Left cardiac atrium (tissue), 4 donors: ENCODE data around the gene IRF5. TPM values are rescaled to one million over a fixed set of nuclear protein-coding genes. Genes with fewer than 3 reads are reported as not detected.
"Not testable (repeated sequence)": the region's sequence is repeated elsewhere in the genome, so short reads cannot be mapped to it uniquely, and the experiment has no call there.

Experiments used
- ATAC-seq, 2 donors: fragments of 200-7000 bp; cut with Tn5 transposase; one replicate each; pipeline ENCODE4 v1.9.1; 2020; ENCODE audit warnings: mild to moderate bottlenecking in 2 of 2, moderate library complexity in 2 of 2
- DNase-seq: peaks from one replicate; pipeline ENCODE4 v3.0.0-alpha.2; 2020
- intact Hi-C, 2 donors: fragments of 100-400 bp; cut with DNase I; formaldehyde crosslinking; loops; one replicate each; pipeline versions ENCODE4 v1.14.1 to v1.15.1; 2022 to 2023
- total RNA-seq, 2 donors: library from RNA; stranded (reverse); fragmentation: NEBNext Ultra II Directional; extraction: Animal tissue kit (Norgen Biotek cat#: 25700); gene quantifications; one replicate each; pipeline ENCODE4 v1.2.1, GENCODE V29; 2021
- donor health status: DM: no; HTN: yes; CAD: no.
- donor health status: DM: no; HTN: yes; CAD: no; lungs with severe emphysema.
- donor health status: DM: yes; HTN: yes; CAD: no.
- donor health status: Dilated cardiomyopathy.

Gene IRF5
- total RNA-seq, 2 donors from 2014 or later, result 4.6 to 5.6 TPM

DNA sequence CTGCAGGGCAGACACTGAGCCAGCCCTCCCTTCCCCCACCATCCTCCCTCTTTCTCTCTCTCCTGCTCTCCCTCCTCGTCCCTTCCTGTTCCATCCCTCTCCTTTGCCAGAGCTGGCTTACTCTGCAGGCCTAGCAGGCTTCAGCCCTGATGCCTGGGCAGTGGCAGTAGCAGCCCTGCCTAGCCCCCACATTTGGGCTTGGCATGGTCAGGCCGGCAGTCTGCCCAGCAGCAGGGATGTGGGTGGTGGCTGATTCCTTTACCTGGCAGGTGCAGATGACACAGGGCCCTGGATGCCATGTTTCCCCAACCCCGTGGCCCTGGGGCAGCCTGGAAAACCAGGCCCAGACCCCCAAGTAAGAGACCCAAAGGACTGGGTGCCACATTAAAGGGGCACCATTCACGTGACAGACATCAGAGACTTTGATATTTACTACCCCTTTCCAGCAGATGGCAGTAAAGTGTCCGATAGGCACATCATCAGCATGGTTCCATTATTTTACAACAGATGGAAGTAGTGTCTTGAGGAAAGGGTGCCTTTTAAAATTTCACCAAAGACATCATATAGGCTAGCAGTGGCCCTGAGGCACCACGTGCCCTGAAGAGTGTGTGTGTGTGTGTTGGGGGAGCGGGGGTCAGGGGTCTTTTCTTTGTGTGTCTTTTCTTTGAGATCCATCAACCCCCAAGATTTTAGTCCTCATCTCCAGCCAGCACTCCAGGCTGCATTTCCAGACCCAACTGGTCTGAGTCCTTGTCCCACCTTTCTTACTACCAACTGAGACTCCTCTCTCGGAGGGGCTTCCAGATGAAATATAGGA, 33.1 kb upstream of the IRF5 start:
- intact Hi-C loops, result loop anchor here (1.0 to 5.0 kb wide), 2 partner anchors 187 to 188 kb away; no protein-coding TSS in a partner anchor
- ATAC-seq, result peak in 1 of 2 donors; percentile 45
- DNase-seq, result peak; percentile 12

DNA sequence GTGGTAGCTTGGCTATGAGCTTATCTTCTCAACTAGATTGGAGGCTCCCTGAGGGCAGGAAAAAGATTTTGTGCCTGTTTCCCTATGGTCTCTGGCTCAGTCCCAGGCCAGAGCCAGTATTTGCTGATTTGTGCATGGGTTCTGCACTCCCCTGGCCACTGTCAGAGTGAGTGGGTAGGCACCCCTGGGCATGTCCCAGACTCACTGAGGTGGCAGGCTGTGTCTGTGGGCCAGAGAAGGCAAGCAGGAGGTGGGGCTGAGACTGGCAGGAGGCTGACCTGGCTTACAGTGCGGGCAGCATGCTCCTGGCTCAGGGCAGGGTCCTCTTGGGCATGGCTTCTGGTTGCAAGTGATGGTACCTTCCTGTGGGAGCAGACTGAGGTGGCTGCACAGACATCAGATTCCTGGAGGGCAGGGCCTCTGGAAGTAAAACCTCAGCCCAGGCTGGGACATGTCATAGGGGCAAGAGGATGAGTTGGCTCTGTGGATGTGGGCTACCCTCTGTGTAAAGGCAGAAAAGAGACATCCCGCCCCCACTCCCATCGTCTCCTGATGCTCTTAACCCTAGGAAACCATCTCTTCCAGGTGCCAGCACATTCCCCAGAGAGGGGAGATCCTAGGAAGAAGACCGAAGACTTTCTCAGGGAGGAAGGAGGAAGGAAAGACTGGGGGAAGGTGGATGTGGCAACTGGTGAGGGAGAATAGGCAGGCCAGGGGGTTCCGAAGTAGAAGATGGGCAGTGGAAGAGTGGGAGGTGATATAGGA, 31.5 kb upstream of the IRF5 start:
- intact Hi-C loops, result no loop called here
- DNase-seq, result peak; percentile 11

DNA sequence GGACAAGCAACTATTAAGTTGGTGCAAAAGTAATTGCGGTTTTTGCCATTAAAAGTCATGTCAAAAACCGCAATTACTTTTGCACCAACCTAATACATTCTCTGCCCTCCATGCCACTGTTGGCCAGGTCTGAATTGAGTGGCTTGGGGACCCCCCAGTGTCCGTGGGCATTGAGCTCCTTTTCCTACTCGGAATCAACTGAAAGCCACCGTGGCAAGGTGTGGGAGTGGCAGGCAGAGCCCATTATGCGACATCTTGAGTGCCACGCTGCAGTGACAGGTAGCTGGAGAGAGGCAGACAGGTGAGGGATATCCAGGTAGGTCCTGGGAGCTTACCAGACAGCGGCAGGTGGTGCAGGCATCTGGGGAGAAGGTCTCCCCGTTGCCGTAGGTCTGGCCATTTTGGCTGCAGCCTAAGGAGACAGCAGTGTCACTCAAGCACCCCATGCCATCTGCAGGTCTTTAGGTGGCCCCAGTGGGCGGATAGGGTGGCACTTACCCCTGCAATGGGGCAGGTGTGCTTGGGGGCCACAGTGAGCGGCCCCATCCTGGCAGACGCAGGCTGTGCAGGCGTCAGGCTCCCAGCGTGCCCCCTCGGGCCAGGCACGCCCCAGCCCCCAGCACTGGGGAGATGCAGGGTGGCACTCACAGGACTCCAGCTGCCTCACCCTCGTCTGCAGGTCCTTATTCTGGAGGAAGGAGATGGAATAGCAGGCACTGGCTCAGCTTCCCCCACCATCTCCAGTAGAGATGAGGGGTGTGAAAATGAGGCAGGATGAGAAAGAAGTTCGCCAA, 30.8 kb upstream of the IRF5 start:
- DNase-seq, result peak; percentile 6
- intact Hi-C loops, result no loop called here
- no peak for ATAC-seq

More for the DNA sequence above, 31.5 kb upstream of the IRF5 start:
- no peak for ATAC-seq

DNA sequence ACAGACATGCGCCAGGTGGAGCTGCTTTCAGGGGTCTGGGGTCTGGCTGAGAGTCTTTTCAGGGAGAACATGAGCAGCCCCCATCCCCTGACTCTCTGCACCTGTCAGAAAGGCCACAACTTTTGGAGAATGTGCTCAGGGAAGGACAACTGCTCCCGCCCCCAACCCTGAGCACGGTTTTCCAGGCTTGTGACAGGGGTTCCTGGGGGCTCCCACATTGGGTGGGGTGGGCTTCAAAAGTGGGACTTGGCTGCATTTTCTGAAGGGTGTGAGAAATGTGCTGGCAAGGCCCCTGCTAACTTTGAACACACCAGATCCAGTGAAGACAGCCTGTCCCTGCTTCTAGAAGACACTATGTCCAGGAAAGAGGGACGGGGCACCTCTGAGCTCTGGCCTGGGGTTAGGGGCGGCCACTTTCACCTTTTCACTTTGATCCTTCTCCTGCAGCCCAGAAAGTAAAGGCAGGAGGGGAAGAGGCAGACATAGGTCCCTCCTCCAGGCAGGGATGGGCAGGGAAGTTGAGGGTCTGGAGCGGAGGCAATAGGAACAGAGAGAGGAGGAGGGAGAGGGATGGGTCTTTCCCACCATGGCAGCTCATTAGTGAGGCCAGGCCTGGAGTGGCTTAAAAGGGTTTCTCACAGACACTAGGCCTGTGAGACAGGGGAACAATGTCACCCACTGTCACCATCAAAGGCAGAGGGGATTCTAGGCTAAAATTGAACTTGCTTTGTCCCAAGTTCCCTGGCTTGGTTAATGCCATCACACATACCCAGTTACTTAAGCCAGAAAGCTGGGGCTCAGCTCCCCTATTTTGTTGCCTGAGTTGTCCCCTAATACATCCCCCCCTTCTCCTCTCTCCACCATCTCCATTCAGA, 28.7 kb upstream of the IRF5 start:
- ATAC-seq, result no peak
- intact Hi-C loops, result no loop called here
- DNase-seq, result peak; percentile 7

DNA sequence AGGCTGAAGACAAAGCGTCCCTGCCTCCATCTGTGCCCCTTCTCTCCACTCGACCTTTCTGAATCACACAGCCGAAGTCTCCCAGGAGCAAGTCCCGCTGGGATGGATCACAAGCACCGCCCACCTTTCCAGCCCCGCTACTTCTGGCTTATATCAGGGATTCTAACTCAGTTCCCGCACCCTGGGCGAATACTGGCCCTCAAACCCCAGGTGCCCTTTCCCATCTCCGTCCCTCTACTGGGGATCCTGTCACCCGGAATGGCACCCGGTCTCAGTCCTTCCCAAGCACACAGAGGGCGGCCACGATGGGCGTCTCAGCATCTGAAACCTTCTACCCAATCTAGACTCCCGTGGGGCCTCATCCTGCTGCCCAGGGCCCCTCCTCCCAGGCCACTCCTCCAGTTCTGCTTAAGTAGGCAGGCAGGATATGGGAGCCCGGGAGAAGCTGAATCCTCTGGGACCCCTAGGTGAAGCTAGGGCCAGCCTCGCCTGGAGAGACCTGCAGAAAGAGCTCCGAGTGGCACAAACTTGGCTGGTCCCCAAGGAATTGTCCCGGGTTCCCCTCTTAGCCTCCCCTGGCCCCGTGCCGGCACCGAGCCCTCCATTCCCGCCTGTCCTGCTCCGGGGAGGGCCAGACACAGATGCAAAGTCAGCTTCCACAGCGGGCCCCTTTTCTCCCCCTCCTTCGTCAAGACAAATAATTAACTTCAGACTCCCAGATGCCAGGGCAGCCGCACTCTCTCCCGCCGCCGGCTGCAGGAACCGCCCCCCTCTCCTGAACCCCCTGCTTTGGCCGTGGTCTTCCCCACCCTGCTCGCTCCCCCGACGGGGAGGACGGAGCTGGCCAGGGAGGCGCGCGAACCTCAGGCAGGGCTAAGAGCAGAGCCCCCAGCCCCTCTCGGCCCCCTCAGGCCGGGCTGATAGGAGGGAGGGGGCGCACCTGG, 27.8 kb upstream of the IRF5 start:
- intact Hi-C loops, result no loop called here
- ATAC-seq (peak; percentile 35 to 58), DNase-seq (peak; percentile 29)

DNA sequence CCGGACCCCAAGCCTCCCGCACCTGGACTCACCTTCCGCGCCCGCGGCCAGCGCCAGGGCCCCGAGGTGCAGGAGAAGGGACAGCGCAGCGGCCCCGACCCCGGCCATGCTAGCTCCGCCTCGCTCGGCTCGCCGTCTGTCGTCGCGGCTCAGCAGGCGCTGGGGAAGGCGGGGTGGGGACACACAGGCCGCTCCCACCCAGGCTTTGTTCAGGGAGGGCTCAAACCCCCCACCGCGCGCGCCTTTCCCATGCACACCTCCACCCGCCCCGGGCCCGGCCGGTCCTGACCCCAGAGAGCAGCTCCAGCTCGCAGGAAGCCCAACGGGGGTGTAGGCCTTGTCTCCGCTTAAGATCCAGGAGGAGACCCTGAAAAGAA, 27.2 kb upstream of the IRF5 start, which contains the start of gene KCP:
Gene KCP, minus strand, starts transcription at position 141 of the 377 bp plus-strand sequence. Its CDS starts 33 bp downstream, at position 108.
- DNase-seq (peak; percentile 14), ATAC-seq (peak; percentile 6 to 17)
- intact Hi-C loops, result no loop called here

DNA sequence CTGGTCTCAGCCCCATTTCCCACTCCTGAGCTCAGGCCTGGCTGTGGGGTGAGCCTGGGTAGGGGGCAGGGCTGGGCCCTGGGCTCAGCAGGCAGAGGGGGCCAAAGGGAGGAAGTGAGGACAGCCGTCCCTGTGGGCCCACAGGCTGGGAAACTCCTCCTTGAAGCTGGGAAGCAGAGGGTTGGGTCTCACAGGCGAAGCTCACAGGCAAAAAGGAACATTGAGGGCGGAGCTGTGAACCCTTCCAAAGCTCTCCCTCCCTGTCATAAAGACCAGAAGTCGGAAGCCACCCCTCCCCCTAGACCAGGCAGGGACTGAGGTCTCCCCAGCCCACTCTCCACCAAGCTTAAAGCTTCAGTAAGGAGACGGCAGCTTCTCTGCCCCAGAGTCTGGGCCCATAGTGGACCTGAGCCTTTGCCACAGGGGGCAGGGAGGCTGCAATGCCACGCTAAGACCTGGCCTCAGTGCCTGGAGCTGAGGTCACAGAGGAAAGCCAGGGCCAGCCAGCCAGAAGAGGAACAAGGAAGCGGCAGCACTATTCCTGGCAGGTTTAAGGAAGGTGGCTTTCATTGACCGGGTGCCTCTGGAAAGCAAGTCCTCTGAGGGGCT, 26.2 kb upstream of the IRF5 start:
- intact Hi-C loops, result no loop called here
- DNase-seq (peak; percentile 24), ATAC-seq (peak; percentile 12 to 26)

DNA sequence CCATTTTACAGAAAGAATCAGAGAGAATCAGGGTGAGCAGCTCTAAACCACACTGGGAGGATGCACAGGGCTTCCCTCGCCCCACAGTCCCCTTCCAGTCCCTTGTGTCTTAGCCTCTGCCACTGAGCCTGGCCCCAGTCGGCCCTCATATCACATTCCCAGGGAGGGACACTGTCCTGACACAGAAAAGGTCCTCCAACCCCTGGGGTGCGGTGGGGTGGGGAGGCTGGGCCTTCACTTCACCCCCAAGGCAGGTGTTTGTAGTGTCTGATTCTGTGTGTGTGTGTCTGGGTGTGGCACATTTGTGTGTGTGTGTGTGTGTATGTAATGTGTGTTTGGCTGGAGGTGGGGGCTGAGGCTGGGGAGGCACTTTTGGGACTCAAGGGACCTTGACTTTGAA, 25.4 kb upstream of the IRF5 start:
- peak; percentile 6 for DNase-seq
- no peak for ATAC-seq
- intact Hi-C loops, result no loop called here

DNA sequence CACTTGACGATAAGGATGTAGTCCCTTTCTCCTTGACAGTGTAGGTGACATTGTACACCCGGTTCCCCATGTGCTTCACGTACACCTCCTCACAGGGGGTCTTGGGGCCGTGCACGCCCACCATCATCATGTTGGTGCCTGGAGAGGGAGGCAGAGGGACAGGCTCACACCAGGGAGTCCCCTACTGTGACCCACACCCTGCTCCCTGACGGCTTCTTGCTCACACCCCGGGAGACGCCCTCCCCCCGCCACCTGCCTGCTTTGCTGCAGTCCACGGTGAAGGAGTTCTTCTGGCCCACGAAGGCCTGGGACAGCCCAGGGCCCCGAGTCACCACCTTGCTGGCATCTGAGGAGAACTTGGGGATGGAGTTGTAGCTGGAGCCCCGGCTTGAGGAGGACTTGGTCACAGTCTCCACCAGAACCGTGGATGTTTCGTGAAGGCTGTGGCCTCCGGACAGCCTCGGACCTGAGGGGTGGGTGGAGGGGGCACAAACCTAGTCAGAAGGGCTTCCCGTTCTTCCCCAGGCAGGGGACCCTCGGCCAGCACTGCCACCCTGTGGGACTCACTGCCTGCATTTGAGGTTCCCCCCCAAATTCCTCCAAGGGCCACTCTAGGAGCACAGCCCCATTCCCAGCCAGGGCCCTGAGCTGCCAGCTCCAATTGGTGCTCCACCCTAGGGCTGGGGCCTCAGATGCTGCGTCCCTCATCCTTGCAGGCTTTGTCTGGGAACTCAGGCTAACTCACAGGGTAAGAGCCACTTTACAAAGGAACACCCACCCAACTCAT, 24.8 kb upstream of the IRF5 start:
- intact Hi-C loops, DNase-seq, ATAC-seq: not testable (repeated sequence)

DNA sequence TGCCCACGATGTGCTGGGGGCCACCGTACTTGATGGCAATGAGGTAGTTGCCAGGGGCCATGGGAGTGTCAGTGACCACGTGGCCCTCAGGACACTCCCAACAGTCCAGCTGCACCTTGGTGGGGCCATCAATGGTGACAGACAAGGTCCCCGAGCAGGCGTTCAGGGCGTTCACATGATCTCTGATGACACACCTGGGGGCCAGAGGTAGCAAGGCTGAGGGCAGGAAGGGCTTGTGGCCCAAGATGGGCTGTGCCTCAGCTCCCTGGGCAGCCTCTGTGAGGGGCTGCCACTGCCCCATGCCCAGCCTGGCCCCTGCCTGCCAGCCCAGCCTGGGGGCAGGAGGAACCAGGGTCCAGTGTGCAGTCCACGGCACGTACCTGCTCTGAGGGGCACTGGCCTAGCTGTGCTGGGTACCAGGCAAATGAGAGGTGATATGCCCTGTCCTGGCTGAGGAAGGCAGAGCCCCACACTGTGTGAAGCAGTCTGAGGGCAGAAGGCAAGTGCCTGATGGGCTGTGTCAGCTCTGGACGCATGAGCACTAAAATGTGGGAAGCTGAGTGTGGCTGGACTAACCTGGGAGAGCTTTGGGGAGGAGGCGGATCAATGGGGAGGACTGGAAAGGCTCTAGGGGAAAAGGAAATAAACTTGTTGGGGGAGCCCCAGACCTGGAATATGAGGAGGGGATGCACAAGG, 23.7 kb upstream of the IRF5 start:
- ATAC-seq, result no peak
- no peak for DNase-seq
- intact Hi-C loops, result no loop called here

DNA sequence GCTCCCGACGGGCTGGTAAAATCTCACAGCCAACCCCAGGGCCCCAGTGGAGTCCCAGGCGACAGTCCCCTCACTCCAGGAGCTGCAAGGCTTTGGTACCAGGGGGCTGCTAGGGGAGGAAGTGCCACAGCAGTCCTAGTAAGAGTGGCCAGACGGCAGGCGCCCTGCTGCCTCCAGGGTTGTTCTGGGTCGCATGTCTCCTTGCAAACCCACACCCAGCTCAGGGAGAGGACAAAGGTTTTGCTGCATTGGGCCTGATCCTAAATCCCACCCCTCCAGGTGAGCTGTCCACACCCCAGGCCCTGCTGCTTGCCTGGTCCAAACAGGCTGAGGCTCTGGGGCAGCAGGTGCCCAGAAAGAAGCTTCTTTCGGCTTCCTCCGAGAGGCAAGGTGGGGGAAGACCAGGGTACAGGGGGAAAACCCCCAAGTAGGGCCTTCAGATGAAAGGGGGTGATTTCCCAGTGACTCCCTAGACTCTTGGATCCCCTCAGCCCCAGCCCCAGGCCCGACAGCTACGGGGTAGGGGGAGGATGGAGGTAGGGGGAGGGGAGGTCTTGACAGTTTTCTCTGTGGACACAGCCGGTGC, 23.1 kb upstream of the IRF5 start:
- DNase-seq, result peak; percentile 4
- intact Hi-C loops, result no loop called here
- ATAC-seq, result no peak

DNA sequence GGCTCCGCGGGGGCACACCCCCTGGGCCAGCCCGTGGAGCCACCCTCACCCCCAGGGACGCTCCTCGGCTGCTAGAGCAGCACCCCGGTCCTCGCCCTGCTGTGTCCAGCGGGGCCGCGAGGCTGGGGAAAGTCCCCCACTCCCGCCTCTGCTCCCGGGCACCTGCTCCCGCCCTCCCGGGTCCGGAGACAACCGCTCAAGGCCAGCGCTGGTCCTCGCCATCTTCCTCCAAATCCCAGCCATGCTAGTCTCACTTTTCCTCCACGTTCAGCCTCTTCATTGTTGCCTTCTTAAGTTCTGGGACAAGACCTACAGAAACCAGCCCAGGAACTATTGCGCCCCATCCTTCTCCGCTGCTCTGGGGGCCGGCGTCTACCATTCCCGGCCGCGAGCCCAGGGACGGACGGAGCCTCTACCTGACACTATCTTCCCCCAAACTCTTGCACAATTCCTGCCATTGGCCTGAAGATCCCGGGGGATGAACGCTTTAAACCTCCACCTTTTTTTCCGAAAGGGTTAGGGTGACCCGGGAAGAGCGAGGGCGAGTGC, 22.4 kb upstream of the IRF5 start:
- intact Hi-C loops, result no loop called here
- no peak for DNase-seq

DNA sequence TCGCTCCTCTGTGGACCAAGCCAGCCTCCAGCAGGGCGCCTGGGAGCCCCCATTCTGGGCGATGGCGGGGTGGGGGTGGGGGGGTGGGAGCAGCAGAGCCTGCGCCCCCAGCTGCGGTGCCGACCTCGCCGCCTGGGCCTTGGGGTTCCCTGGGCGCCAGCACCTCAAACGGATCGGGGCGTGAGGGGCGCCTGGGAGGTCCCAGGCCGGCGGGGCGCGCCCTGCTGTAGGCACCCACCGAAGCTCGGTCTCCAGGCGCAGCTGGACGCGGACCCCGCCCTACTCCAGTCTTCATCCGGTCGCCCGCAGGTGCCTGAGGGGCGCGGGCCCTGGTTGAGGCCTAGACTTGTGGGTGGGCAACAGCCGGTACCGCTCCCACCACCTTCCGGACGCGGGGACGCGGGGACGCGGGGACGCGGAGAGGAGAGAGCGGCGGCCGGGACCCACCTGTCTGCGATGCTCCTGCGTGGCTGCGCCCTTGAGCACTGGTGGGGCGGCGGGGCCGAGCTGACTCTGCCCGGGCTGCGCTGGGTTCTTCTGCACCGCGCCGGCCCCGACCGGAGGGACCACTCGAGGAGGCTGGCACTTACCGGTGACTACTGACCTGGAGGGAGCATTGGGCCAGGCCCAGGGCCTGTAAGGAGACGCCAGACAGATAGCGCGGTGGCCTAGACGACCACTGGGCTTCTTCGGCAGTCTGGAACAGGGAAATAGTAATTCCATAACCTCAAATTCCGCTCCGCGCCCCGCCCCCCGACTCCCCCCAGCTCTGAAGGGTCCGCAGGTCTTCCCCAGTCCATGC, 21.7 kb upstream of the IRF5 start:
- ATAC-seq (no peak), DNase-seq (no peak)
- intact Hi-C loops, result no loop called here

More for the DNA sequence above, 22.4 kb upstream of the IRF5 start:
- no peak for ATAC-seq

DNA sequence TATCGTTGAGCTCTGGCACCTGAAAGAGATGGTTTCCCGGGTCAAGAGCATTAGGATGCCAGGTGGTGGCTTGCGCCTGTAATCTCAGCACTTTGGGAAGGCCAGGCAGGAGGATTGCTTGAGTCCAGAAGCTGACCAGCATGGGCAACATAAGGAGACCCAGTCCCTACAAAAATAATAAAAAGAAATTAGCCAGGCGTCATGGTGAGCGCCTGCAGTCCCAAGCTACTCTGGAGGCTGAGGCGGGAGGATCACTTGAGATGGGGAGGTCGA, 21.1 kb upstream of the IRF5 start:
- DNase-seq (no peak), ATAC-seq (no peak)
- intact Hi-C loops, result no loop called here

DNA sequence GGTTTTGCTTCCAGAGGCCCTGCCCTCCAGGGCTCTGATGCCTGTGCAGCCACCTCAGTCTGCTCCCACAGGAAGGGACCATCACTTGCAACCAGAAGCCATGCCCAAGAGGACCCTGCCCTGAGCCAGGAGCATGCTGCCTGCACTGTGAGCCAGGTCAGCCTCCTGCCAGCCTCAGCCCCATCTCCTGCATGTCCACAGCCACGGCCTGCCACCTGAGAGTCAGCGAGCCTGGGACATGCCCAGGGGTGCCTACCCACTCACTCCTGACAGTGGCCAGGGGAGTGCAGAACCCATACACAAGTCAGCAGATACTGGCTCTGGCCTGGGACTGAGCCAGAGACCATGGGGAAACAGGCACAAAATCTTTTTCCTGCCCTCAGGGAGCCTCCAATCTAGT, 20.6 kb upstream of the IRF5 start:
- ATAC-seq (no peak), DNase-seq (no peak)
- intact Hi-C loops, result no loop called here
